HG03460 (cell line): Measurements from ENCODE around the gene SMIM35.

Experiments used
- ATAC-seq: cut with Tn5 transposase; IDR thresholded peaks from one replicate; pipeline ENCODE4 v1.9.1; 2021; ENCODE audit not compliant: unreplicated experiment

The SMIM35 gene

DNA sequence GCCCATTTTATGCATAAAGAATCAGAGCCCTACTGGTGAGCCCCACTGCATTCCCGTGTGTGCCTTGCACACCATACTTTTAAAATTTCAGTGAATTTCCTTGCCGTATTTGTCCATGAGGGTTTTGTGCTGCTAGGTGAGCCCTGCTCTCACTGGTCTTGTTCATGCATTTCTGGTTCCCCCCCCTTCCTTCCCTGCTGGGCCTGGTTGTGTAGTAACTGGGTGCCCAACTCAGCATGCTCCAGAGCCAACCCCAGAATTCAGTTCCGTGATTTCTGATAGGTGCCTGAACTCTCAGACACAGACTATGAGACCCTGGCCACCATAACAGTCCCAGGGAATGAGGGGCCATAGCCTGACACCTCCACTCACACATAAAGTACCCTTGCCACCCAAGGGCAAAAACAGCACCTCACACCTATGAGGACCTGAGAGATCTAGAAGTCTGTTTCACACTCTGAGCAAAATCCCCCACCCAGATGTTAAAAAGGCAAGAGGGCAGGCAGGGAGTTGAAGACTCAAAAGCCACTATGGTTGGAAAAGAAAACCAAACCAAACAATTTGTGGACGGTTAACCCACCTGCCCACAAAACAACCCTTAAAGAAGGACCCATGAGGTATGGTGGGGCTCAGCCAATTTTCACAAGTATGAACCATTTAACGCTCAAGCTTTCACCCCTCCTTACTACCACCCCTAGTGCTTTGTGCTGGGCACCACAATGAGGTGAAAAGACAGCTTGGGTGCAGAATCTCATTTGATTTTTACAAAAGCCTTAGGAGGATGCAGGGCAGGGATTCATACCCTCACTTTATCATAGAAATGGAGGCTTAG, 117.4 kb downstream of the SMIM35 start:
- ATAC-seq: no peak

DNA sequence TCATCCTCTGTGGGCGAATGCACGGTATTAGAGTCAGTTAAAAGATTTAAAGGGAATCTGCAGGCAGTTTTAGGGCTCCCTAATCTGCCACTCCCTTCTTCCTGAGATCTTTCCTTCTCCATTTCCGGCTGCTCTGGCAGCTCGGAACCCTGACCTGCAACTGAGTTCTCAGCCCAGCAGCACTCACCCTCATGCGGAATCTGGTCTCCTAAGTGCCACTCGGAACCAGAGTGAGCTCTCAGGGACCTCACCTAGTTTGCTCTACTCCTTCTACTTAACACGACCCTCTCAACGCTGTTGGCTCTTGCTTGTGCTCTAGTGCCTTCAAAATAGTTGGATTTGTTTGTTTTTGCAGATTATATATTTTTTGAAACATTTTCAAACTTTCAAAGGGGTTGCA, 119.9 kb downstream of the SMIM35 start:
- no peak for ATAC-seq

DNA sequence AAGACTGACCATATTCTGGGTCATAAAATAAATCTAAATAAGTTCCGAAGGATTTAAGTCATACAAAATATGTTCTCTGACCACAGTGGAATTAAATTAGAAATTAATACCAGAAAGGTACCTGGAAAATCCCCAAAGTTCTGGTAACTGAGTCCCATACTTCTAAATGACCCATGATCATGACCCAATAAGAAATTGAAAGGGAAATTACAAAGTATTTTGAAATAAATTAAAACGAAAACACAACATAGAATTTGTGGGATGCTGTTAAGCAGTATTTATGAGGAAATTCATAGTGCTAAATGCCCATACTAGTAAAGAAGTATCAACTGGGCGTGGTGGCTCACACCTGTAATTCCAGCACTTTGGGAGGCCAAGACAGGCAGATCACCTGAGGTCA, 123.9 kb downstream of the SMIM35 start:
- no peak for ATAC-seq

DNA sequence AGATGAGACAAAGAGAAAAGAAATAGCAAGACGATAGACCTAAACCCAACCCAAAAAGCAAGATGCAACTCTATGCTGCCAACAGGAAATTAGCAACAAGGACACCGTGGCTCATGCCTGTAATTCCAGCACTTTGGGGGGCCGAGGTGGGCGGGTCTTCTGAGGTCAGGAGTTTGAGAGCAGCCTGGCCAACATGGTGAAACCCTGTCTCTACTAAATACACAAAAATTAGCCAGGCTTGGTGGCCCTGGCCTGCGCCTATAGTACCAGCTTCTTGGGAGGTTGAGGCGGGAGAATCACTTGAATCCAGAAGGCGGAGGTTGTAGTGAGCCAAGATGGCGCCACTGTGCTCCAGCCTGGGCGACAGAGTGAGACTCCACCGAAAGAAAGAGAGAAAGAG, 124.9 kb downstream of the SMIM35 start:
- no peak for ATAC-seq

DNA sequence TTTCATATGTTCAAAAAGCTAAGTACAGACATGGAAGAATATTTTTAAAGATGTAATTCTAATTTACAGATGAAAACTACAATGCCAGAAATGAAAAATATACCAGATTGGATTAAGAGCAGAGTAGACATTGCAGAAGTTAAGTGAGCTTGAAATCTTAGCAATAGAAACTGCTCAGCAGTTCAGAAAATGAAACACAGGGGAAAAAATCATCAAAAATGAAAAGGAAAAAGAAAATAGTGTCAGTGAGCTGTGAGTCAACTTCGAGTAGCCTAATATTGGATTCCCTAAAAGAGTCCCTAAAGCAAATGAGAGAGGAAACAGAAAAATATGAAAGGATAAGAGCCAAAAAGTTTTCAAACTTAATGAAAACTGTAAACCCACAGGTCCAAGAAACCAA, 126.4 kb downstream of the SMIM35 start:
- ATAC-seq: no peak

DNA sequence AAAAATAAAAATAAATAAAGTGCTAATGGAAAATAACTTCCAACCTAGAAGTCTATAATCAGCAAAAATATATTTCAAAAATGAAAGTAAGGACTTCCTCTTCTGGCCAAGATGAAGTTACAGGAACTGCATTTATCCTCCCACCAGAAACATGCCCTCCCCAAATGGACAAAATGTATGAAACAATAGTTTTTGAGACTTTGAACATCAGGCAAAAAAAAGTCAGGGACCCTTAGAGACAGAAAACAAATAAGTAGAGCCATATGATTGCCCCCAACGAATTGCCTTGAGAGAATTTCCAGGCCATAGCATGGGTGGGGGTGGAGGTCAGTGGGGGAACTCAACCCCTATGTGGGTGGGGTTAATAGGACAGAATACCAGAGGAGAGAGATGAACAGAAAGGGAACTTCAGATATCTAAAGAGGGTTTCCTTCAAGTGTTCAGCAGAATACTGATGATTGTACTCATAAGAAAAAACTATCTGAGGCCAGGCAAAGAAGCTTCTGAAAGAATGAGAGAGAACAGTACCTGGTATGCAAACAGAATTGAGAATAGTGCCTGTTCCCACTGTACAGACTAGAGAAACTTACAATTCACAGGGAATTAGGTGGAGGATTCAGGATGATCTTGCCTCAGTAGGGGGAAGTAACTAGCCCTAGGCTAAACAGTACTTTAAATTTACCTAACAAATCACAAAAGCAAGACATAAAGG, 127.2 kb downstream of the SMIM35 start:
- no peak for ATAC-seq

DNA sequence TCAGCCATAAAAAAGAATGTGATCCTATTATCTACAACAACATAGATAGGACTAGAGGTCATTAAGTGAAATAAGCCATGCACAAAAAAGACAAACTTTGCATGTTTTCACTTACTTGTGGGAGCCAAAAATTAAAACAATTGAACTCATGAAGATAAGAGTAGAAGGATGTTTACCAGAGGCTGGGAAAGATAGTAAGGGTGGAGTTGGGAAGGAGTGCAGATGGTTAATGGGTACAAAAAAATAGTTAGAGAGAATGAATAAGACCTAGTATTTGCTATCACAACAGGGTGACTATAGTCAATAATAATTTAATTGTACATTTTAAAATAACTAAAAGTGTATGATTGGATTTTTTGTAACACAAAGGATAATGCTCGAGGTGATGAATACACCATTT, 127.8 kb downstream of the SMIM35 start:
- ATAC-seq: no peak
